IMR-90 (cell line): Measurements from ENCODE around the gene SASH1. TPM values are rescaled to one million over a fixed set of nuclear protein-coding genes. Genes with fewer than 3 reads are reported as not detected.

Experiments used
- ATAC-seq: fragments of 200-7000 bp; cut with Tn5 transposase; 2 replicates; pipeline ENCODE4 v1.9.1; 2020; ENCODE audit warnings: low read depth, mild to moderate bottlenecking, moderate library complexity
- BruUV-seq: library from RNA; stranded (reverse); fragments of 400-500 nt; replicated peaks from 2 replicates; lab custom pipeline; 2021; lab: Mats Ljungman, UMichigan
- CTCF ChIA-PET: fragments of 300-600 bp; formaldehyde crosslinking; extraction: SDS; loops from one replicate; lab custom pipeline; 2021; ENCODE audit warnings: antibody characterized with exemption; lab: Yijun Ruan, JAX
- POLR2A ChIA-PET: fragments of 300-600 bp; sonication (Branson Sonifier 250); formaldehyde crosslinking; loops from one replicate; lab custom pipeline; 2022; ENCODE audit warnings: antibody characterized with exemption; ENCODE audit not compliant: unreplicated experiment; lab: Charles Lee
- DNase-seq: peaks from one replicate; pipeline ENCODE4 v3.0.0; 2013
- H2AFZ ChIP-seq: replicated peaks from 2 replicates; pipeline ENCODE3; 2013; ENCODE audit warnings: low read length, mild to moderate bottlenecking; ENCODE audit not compliant: poor library complexity
- H2AK5ac ChIP-seq: 2 replicates; pipeline ENCODE4 v1.6.1; 2013; ENCODE audit warnings: low read depth, low read length, inconsistent platforms
- H2AK9ac ChIP-seq: replicated peaks from 2 replicates; pipeline ENCODE3; 2013; ENCODE audit warnings: mild to moderate bottlenecking, low read depth, low read length, moderate library complexity; ENCODE audit not compliant: poor library complexity
- H2BK120ac ChIP-seq: 2 replicates; pipeline ENCODE4 v1.6.1; 2013; ENCODE audit warnings: low read depth, low read length, inconsistent platforms
- H2BK15ac ChIP-seq: 3 replicates; pipeline ENCODE4 v1.6.1; 2013; ENCODE audit warnings: low read depth, low read length, inconsistent platforms
- H2BK20ac ChIP-seq: 2 replicates; pipeline ENCODE4 v1.6.1; 2013; ENCODE audit warnings: low read depth, mild to moderate bottlenecking, inconsistent platforms, low read length, moderate library complexity
- H2BK5ac ChIP-seq: 2 replicates; pipeline ENCODE4 v1.6.1; 2013; ENCODE audit warnings: mild to moderate bottlenecking, low read depth, low read length, inconsistent platforms; ENCODE audit not compliant: poor library complexity, severe bottlenecking
- H3K14ac ChIP-seq: replicated peaks from 2 replicates; pipeline ENCODE4 v1.6.1; 2013; ENCODE audit warnings: low read depth, low read length, inconsistent platforms
- H3K18ac ChIP-seq: 2 replicates; pipeline ENCODE4 v1.6.1; 2013; ENCODE audit warnings: low read depth, low read length, control low read depth
- H3K23ac ChIP-seq: 2 replicates; pipeline ENCODE4 v1.6.1; 2013; ENCODE audit warnings: low read depth, low read length, inconsistent platforms
- H3K27ac ChIP-seq: 2 replicates; pipeline ENCODE4 v1.5.1; 2013; ENCODE audit warnings: mild to moderate bottlenecking, control low read depth, low read length; ENCODE audit not compliant: insufficient read depth
- H3K27me3 ChIP-seq: 2 replicates; pipeline ENCODE4 v1.6.1; 2013; ENCODE audit warnings: low read length; ENCODE audit not compliant: control insufficient read depth, insufficient read depth
- H3K36me3 ChIP-seq: 2 replicates; pipeline ENCODE4 v1.6.1; 2013; ENCODE audit warnings: low read length, mixed read lengths; ENCODE audit not compliant: control insufficient read depth, insufficient read depth
- H3K4ac ChIP-seq: 2 replicates; pipeline ENCODE4 v1.6.1; 2013; ENCODE audit warnings: low read depth, low read length, inconsistent platforms
- H3K4me1 ChIP-seq: 2 replicates; pipeline ENCODE4 v1.6.1; 2013; ENCODE audit warnings: low read length, mixed read lengths; ENCODE audit not compliant: control insufficient read depth, insufficient read depth
- H3K4me2 ChIP-seq: 2 replicates; pipeline ENCODE4 v1.6.1; 2013; ENCODE audit warnings: low read depth, mild to moderate bottlenecking, control low read depth, low read length, moderate library complexity
- H3K4me3 ChIP-seq: 2 replicates; pipeline ENCODE4 v1.5.1; 2013; ENCODE audit warnings: low read depth, mild to moderate bottlenecking, control low read depth, low read length, moderate library complexity; ENCODE audit not compliant: insufficient read depth
- H3K56ac ChIP-seq: 2 replicates; pipeline ENCODE4 v1.6.1; 2013; ENCODE audit warnings: low read length, inconsistent platforms; ENCODE audit not compliant: insufficient read depth; ENCODE audit errors: extremely low read depth
- H3K79me1 ChIP-seq, 2 experiments: 2 replicates each; pipeline ENCODE4 v1.6.1; 2013; ENCODE audit warnings: low read length in 2 of 2, inconsistent platforms in 1 of 2, low read depth in 1 of 2
- H3K9ac ChIP-seq: 2 replicates; pipeline ENCODE4 v1.6.1; 2013; ENCODE audit warnings: low read depth, low read length, control low read depth
- H3K9me1 ChIP-seq: 2 replicates; pipeline ENCODE4 v1.6.1; 2013; ENCODE audit warnings: low read length, inconsistent platforms; ENCODE audit not compliant: insufficient read depth
- H3K9me3 ChIP-seq: 2 replicates; pipeline ENCODE4 v1.6.1; 2013; ENCODE audit warnings: low read length; ENCODE audit not compliant: control insufficient read depth, insufficient read depth
- H4K20me1 ChIP-seq: 2 replicates; pipeline ENCODE4 v1.6.1; 2013; ENCODE audit warnings: low read length, inconsistent platforms; ENCODE audit not compliant: insufficient read depth
- H4K5ac ChIP-seq: 2 replicates; pipeline ENCODE4 v1.6.1; 2013; ENCODE audit warnings: mild to moderate bottlenecking, low read depth, low read length, control low read depth
- H4K8ac ChIP-seq, 2 experiments: 2 replicates each; pipeline ENCODE4 v1.6.1; 2013; ENCODE audit warnings: low read depth in 2 of 2, low read length in 2 of 2, control low read depth in 1 of 2, inconsistent platforms in 1 of 2
- H4K91ac ChIP-seq: 2 replicates; pipeline ENCODE4 v1.6.1; 2013; ENCODE audit warnings: low read depth, low read length, inconsistent platforms; ENCODE audit not compliant: insufficient read depth
- BHLHE40 ChIP-seq: fragments of 150-350 bp; IDR thresholded peaks from 2 replicates; pipeline ENCODE4 v1.6.1; 2016; ENCODE audit warnings: mild to moderate bottlenecking, low read depth, low read length
- CEBPB ChIP-seq: IDR thresholded peaks from 2 replicates; pipeline ENCODE4 v1.6.1; 2012; ENCODE audit warnings: low read depth, low read length, improper control_type of control experiment
- CHD1 ChIP-seq: IDR thresholded peaks from 2 replicates; pipeline ENCODE4 v1.6.1; 2012; ENCODE audit warnings: low read depth, low read length, improper control_type of control experiment
- CTCF ChIP-seq: conservative IDR thresholded peaks from 2 replicates; pipeline ENCODE4 v1.5.1; 2012; ENCODE audit warnings: mild to moderate bottlenecking, low read depth, low read length, improper control_type of control experiment
- ELK1 ChIP-seq: fragments of 150-350 bp; IDR thresholded peaks from 2 replicates; pipeline ENCODE4 v1.6.1; 2016; ENCODE audit warnings: low read depth, mild to moderate bottlenecking, low read length, moderate library complexity, borderline replicate concordance
- FOS ChIP-seq: fragments of 150-350 bp; IDR thresholded peaks from 2 replicates; pipeline ENCODE4 v1.6.1; 2016; ENCODE audit warnings: low read depth, low read length
- MAFK ChIP-seq: IDR thresholded peaks from 2 replicates; pipeline ENCODE4 v1.6.1; 2012; ENCODE audit warnings: low read depth, low read length, improper control_type of control experiment
- MAZ ChIP-seq: IDR thresholded peaks from 2 replicates; pipeline ENCODE4 v1.6.1; 2012; ENCODE audit warnings: low read depth, mild to moderate bottlenecking, low read length, improper control_type of control experiment, moderate library complexity, borderline replicate concordance
- NFE2L2 ChIP-seq: fragments of 150-350 bp; IDR thresholded peaks from 2 replicates; pipeline ENCODE4 v1.6.1; 2016; ENCODE audit warnings: low read depth, mild to moderate bottlenecking, low read length
- POLR2A ChIP-seq: IDR thresholded peaks from 2 replicates; pipeline ENCODE4 v1.6.1; 2012; ENCODE audit warnings: mild to moderate bottlenecking, low read depth, low read length
- RAD21 ChIP-seq: IDR thresholded peaks from 2 replicates; pipeline ENCODE4 v1.6.1; 2012; ENCODE audit warnings: low read length, improper control_type of control experiment
- RCOR1 ChIP-seq: IDR thresholded peaks from 2 replicates; pipeline ENCODE4 v1.6.1; 2012; ENCODE audit warnings: mild to moderate bottlenecking, low read length, improper control_type of control experiment; ENCODE audit not compliant: insufficient replicate concordance
- RFX5 ChIP-seq: IDR thresholded peaks from 2 replicates; pipeline ENCODE4 v1.8.0; 2012; ENCODE audit warnings: low read depth, mild to moderate bottlenecking, low read length, moderate library complexity
- SMC3 ChIP-seq: fragments of 150-350 bp; IDR thresholded peaks from 2 replicates; pipeline ENCODE4 v1.6.1; 2016; ENCODE audit warnings: low read depth, mild to moderate bottlenecking, antibody characterized with exemption, low read length, moderate library complexity
- WGBS, 2 experiments: methylation state at CpG; one replicate each; pipeline versions ENCODE4 v1.1.5 to v1.1.7; 2013; ENCODE audit warnings: missing lambda C conversion rate in 2 of 2; ENCODE audit not compliant: insufficient read length in 1 of 2; ENCODE audit errors: extremely low coverage in 2 of 2; 5-methylcytosine and 5-hydroxymethylcytosine counted together
- dilution Hi-C: fragments of 300-500 bp; cut with HindIII; formaldehyde crosslinking; loops from one replicate; pipeline ENCODE4 v1.14.3; 2018; ENCODE audit warnings: low sequenced_read_pairs; ENCODE audit not compliant: unreplicated experiment
- in situ Hi-C: fragments of 300-500 bp; cut with MboI; formaldehyde crosslinking; loops from 3 replicates; pipeline ENCODE4 v1.14.3; 2019; ENCODE audit warnings: low sequenced_read_pairs, inconsistent platforms, mixed read lengths
- intact Hi-C: fragments of 100-400 bp; cut with micrococcal nuclease; formaldehyde crosslinking; loops from 2 replicates; pipeline ENCODE4 v1.10.0; 2022
- polyA plus RNA-seq, 3 experiments: library from polyadenylated mRNA; depleted of rRNA; stranded (reverse); fragments of >200 nt; gene quantifications; 2 replicates each; pipeline ENCODE4 v1.2.3, GENCODE V29; 2012; ENCODE audit warnings: low replicate concordance in 1 of 3
- total RNA-seq: library from RNA; depleted of rRNA; stranded (reverse); fragments of >200 nt; gene quantifications from 2 replicates; pipeline ENCODE4 v1.2.3, GENCODE V29; 2012
- TF ChIP-seq, protein P1 (sequence below): fragments of 150-350 bp; IDR thresholded peaks from 2 replicates; pipeline ENCODE4 v1.6.1; 2017; ENCODE audit warnings: mild to moderate bottlenecking, antibody characterized with exemption, low read length, low read depth

SASH1 gene
- total and polyA plus RNA-seq, 2 of the 4 experiments (the other 2 are of a cell fraction): 11.6 to 16.5 TPM

GRCh38 chr6:148548065-148548748 is 205.6 kb downstream of the SASH1 start:
- peak; percentile 64 for ATAC-seq
- 51% methylated on average over 16 of the region's 22 CpGs; no CpG with 5 or more reads in 1 of the 2 experiments for WGBS, 2 experiments
- dilution Hi-C loops: no loop called here
- no peak for TF ChIP-seq ELK1
- no peak for TF ChIP-seq SMC3
- TF ChIP-seq FOS: no peak
- no peak for TF ChIP-seq NFE2L2
- no peak for TF ChIP-seq RFX5
- TF ChIP-seq CTCF: no peak
- TF ChIP-seq, protein P1, sequence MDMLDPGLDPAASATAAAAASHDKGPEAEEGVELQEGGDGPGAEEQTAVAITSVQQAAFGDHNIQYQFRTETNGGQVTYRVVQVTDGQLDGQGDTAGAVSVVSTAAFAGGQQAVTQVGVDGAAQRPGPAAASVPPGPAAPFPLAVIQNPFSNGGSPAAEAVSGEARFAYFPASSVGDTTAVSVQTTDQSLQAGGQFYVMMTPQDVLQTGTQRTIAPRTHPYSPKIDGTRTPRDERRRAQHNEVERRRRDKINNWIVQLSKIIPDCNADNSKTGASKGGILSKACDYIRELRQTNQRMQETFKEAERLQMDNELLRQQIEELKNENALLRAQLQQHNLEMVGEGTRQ: no peak
- no peak for TF ChIP-seq BHLHE40
- TF ChIP-seq MAZ: no peak
- no peak for TF ChIP-seq CHD1
- no peak for TF ChIP-seq MAFK
- no peak for TF ChIP-seq RCOR1
- TF ChIP-seq RAD21: no peak
- TF ChIP-seq CEBPB: no peak
- TF ChIP-seq POLR2A: no peak

More at GRCh38 chr6:148548065-148548748, 205.6 kb downstream of the SASH1 start:
- H3K56ac ChIP-seq: no peak overlapping the region
- peaks cover 3 to 13% of the 10 kb centered on the region in 2 experiments; a peak in 2 of 4 replicates for H3K79me1 ChIP-seq
- peak overlapping the region; percentile 20 for H2AK9ac ChIP-seq
- H3K9me3 ChIP-seq: no peaks in the 10 kb centered on the region
- H3K4ac ChIP-seq: peak overlapping the region; percentile 22; the same call in 1 of the 2 replicates
- H3K27ac ChIP-seq: peak overlapping the region; percentile 20; the same call in 1 of the 2 replicates
- no peak overlapping the region for H3K14ac ChIP-seq
- no peaks in the 10 kb centered on the region for H4K20me1 ChIP-seq
- no TSS peak for BruUV-seq
- H2BK15ac ChIP-seq: no peak overlapping the region
- peak overlapping the region; percentile 37 to 54; a peak in 2 of 4 replicates for H4K8ac ChIP-seq
- peaks cover 6% of the 10 kb centered on the region; the same call in 1 of the 2 replicates for H3K4me1 ChIP-seq
- ChIA-PET CTCF (no interaction called here), POLR2A (no interaction called here)
- H2BK20ac ChIP-seq: no peak overlapping the region
- no peak overlapping the region; the same call in 1 of the 2 replicates for H3K23ac ChIP-seq
- DNase-seq: peak; percentile 53
- H3K4me3 ChIP-seq: no peak overlapping the region
- H3K18ac ChIP-seq: peak overlapping the region; percentile 22; the same call in 1 of the 2 replicates
- no peak overlapping the region for H3K9ac ChIP-seq
- intact Hi-C loops (no loop called here), in situ Hi-C loops (no loop called here)
- no peak overlapping the region for H2BK120ac ChIP-seq
- H2AK5ac ChIP-seq: no peak overlapping the region
- peak overlapping the region; percentile 48; the same call in 1 of the 2 replicates for H4K91ac ChIP-seq
- no peak overlapping the region for H2AFZ ChIP-seq
- no peaks in the 10 kb centered on the region for H3K9me1 ChIP-seq
- 0 out of 2 replicates have a peak overlapping the region, but pooled peaks have one; percentile 15 for H4K5ac ChIP-seq
- peaks cover 43% of the 10 kb centered on the region for H3K36me3 ChIP-seq
- H3K27me3 ChIP-seq: no peaks in the 10 kb centered on the region
- H2BK5ac ChIP-seq: no peak overlapping the region
- H3K4me2 ChIP-seq: peak overlapping the region; percentile 19; the same call in 1 of the 2 replicates
